Measurements from ENCODE around the gene GPC6.

- TF ChIP-seq, protein P1, sequence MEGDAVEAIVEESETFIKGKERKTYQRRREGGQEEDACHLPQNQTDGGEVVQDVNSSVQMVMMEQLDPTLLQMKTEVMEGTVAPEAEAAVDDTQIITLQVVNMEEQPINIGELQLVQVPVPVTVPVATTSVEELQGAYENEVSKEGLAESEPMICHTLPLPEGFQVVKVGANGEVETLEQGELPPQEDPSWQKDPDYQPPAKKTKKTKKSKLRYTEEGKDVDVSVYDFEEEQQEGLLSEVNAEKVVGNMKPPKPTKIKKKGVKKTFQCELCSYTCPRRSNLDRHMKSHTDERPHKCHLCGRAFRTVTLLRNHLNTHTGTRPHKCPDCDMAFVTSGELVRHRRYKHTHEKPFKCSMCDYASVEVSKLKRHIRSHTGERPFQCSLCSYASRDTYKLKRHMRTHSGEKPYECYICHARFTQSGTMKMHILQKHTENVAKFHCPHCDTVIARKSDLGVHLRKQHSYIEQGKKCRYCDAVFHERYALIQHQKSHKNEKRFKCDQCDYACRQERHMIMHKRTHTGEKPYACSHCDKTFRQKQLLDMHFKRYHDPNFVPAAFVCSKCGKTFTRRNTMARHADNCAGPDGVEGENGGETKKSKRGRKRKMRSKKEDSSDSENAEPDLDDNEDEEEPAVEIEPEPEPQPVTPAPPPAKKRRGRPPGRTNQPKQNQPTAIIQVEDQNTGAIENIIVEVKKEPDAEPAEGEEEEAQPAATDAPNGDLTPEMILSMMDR (IDR thresholded peaks at IDR 0.05; ENCODE audit: low read depth, low read length), result no peak
- TF ChIP-seq POLR2A (IDR thresholded peaks at IDR 0.05; ENCODE audit: extremely low read depth, insufficient read length) (no peak), MYC (IDR thresholded peaks at IDR 0.05; ENCODE audit: low read depth, low read length) (no peak)
- TF ChIP-seq, protein P2, sequence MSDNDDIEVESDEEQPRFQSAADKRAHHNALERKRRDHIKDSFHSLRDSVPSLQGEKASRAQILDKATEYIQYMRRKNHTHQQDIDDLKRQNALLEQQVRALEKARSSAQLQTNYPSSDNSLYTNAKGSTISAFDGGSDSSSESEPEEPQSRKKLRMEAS (IDR thresholded peaks at IDR 0.05; ENCODE audit: low read depth, low read length), result no peak
Observed at GRCh38 chr13:94323764-94324758, 1097.5 kb downstream of the GPC6 start.

Data from NB4 (cell line).